Activated CD8-positive, alpha-beta memory T cell treated with anti-CD3 and anti-CD28 coated beads for 4 hours (primary cell): ENCODE measurements around the gene MCMBP.
"Not testable (repeated sequence)": the region's sequence is repeated elsewhere in the genome, so short reads cannot be mapped to it uniquely, and the experiment has no call there.

ENCODE experiments used
- DNase-seq, 2 donors: peaks; one replicate each; pipeline ENCODE4 v3.0.0-alpha.2; 2020; ENCODE audit warnings: low read depth in 2 of 2

MCMBP gene

GRCh38 chr10:119872860-119873681 lies 428 bp upstream of the MCMBP start:
- peak; percentile 71 to 76 for DNase-seq

GRCh38 chr10:119871881-119872609 lies 598 bp downstream of the MCMBP start:
- peak in 1 of 2 donors; percentile 34 for DNase-seq

- DNase-seq, result not testable (repeated sequence)
Measured at GRCh38 chr10:119869398-119869797, 3.2 kb downstream of the MCMBP start.

- no peak for DNase-seq
Measured at GRCh38 chr10:119867317-119867716, 5.3 kb downstream of the MCMBP start.

GRCh38 chr10:119865699-119866240 lies 6.9 kb downstream of the MCMBP start:
- DNase-seq, result no peak

GRCh38 chr10:119863951-119864565 lies 8.6 kb downstream of the MCMBP start:
- no peak for DNase-seq

- DNase-seq, result no peak
Measured at GRCh38 chr10:119862524-119862923, 10.1 kb downstream of the MCMBP start.

- no peak for DNase-seq
Measured at GRCh38 chr10:119860866-119861607, 11.6 kb downstream of the MCMBP start.

GRCh38 chr10:119859420-119860258 lies 13.0 kb downstream of the MCMBP start:
- DNase-seq, result no peak

- DNase-seq, result no peak
Measured at GRCh38 chr10:119858063-119858462, 14.6 kb downstream of the MCMBP start.

- DNase-seq, result no peak
Measured at GRCh38 chr10:119853574-119853973, 19.1 kb downstream of the MCMBP start.

GRCh38 chr10:119852822-119853221 lies 19.8 kb downstream of the MCMBP start:
- DNase-seq, result no peak

- DNase-seq, result no peak
Measured at GRCh38 chr10:119852277-119852676, 20.4 kb downstream of the MCMBP start.

- DNase-seq, result no peak
Measured at GRCh38 chr10:119849944-119850343, 22.7 kb downstream of the MCMBP start.

GRCh38 chr10:119849031-119849789 lies 23.4 kb downstream of the MCMBP start:
- no peak for DNase-seq

GRCh38 chr10:119845656-119846055 lies 27.0 kb downstream of the MCMBP start:
- DNase-seq, result no peak

GRCh38 chr10:119834188-119834587 lies 38.5 kb downstream of the MCMBP start:
- no peak for DNase-seq

- DNase-seq, result no peak
Measured at GRCh38 chr10:119832951-119833350, 39.7 kb downstream of the MCMBP start.

- DNase-seq, result no peak
Measured at GRCh38 chr10:119831656-119832055, 41.0 kb downstream of the MCMBP start.

- no peak for DNase-seq
Measured at GRCh38 chr10:119830851-119831250, 41.8 kb downstream of the MCMBP start.
